ENCODE measurements around the gene FOCAD.

FOCAD gene

GRCh38 chr9:20808002-20808401 lies 123.9 kb downstream of the FOCAD start:
- DNase-seq: no peak

GRCh38 chr9:20811872-20812271 lies 127.8 kb downstream of the FOCAD start:
- DNase-seq: peak; percentile 51

- DNase-seq: no peak
These were observed 132.1 kb downstream of the FOCAD start for GRCh38 chr9:20815923-20816703.

- DNase-seq: no peak
These were observed 139.0 kb downstream of the FOCAD start for GRCh38 chr9:20823051-20823450.

DNA sequence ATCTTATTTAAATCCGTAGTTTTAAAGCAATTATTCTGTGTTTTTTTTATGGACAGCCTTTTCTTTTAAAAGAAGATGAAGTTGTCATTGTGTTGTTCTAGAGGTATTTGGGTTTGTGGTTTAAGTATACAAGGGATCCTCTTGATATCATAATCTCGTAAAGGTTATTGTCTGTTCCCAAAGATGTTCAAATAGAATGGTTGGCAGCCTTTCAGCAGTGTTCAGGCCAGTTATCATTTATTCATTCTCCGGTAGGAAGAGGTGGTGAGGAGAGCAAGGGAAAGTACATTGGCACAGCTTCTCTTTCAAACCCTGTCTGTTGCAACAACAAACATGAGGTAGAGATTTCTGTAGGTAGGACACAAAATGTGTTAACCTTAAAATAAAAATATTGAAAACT lies 147.0 kb downstream of the FOCAD start:
- DNase-seq: no peak

GRCh38 chr9:20832775-20833174 lies 148.7 kb downstream of the FOCAD start:
- DNase-seq: no peak

DNA sequence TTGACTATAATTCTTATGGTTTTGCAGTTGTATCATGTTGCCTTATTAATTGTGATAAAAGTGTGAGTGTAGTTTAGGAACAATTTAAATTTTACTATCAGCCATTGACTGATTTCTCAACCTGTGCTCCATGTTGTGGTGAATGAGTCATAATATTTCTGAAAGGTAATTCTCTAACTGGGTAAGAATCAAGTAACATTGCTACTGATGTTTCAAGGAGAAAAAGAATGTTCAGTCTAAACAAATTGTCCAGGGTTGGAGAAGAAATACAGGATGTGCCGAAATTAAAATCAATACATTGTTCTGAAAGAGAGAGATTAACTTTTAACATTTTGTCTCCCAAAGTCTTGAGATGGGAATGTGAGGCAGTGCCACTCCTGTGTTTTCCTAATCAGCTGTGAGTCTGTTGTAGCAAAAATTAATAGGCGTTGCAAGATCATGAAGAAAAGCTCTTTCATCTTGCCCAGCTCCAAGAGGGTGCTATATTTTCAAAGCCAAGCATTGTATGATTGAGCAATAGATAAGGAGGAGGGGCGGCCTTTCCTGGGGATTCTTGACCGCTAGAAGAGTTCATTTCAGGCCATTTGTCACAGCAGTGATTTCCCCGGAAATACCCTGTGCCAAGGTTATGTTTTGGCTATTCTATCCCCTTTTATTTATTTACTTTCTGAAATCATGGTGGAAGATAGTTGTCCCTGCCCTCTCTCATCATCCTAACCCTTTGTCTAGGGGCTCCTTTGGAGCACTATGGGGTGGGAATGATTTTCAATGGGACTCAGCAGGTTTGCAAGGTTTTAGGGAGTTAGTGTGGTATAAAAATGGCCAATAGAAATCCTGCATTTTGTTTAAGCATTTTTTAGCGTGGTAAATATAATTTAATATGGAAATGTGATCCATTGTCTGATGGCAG lies 151.6 kb downstream of the FOCAD start:
- peak; percentile 27 for DNase-seq

GRCh38 chr9:20837166-20837565 lies 153.1 kb downstream of the FOCAD start:
- no peak for DNase-seq

DNA sequence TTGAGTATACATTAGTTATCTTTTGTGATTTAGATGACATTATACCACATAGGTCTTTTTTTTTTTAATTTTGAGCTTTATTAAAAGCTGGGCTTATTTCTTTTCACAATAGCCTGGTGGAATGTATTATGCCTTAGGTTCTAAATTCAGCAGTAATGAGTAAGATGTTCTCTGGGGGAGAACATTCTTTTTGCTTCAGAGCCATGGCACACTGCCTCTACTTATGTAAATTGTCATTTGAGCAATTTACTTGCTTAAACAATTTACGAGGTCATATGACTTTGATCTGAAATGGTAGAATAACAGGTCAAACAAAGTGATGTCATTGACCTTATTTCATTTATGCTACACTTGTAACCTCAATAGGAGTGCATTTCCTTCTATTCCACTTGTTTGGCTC lies 154.2 kb downstream of the FOCAD start:
- peak; percentile 18 for DNase-seq

DNA sequence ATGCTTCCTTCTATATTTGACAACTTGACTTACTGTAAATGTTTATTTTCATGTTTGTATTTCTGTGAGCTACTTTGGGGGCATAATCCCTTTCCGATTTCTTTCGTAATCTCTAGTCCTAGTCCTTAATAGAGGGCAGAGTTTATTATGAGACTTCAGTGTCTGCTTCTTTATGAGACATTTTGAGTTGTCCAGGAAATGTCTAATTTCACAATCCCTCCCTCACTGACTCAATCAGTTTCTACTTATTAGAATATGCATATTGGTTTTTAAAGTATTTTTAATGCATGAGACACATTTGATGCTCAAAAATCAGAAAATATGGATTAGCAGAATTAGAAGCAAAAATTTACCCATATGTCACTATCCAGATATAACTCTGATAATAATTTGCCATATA lies 160.9 kb downstream of the FOCAD start:
- DNase-seq: peak; percentile 50

GRCh38 chr9:20848490-20848889 lies 164.4 kb downstream of the FOCAD start:
- peak; percentile 57 for DNase-seq

DNA sequence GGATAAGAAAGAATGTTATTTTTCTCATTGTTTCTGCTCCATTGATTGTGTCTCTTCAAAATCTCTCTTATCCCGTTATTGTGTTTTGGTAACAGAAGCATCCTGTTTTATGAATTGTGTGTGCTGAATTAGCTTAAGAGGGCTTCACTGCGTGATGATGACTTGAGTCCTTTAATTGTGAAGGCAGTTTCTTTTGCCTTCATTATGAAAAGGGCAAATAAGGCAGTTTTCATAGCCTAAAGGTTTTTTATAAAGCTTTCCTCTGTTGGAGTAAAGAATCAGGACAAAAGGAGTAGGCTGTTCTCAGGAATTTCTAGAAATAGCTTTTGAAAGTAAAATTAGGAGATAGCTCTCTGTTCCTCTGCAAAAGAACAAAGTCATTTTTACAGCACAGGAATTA lies 169.8 kb downstream of the FOCAD start:
- DNase-seq: no peak

DNA sequence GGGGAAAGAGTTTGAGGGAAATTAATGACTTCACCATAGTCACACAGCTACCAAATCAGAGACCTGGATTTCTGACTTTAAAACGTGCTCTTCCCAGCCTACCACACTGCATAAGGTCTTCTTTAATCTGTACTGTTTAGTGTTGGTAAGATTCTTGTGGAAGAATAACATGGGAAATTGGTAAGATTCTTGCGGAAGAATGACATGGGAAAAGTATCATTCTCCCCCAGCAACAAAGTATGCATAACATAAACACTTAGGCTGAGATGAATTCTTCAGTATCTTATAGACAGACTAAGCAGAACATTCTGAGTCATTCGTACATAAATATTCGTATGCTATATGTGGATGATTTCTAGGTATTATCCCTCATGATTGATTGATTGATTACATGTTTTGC lies 170.4 kb downstream of the FOCAD start:
- DNase-seq: peak; percentile 72

DNA sequence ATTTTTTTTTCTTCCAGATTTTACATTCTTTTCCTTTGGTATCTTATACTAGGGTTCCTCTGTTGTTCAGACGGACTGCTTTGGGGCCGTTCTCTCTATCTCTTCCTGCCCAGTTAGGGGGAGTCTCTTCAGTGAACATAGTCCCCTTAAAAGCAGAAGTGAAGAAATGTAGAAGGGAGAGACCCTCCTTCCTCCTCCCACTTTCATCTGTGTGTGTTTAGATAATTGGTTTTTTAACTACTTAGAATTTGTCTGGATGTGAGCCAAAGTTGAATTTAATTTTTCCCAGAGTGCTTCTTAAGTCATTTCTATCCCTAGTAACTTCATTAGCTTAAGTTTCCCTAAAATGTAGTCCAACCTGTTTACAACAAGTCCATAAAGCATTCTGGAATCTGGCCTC lies 179.9 kb downstream of the FOCAD start:
- no peak for DNase-seq

- no peak for DNase-seq
These were observed 181.3 kb downstream of the FOCAD start for GRCh38 chr9:20865347-20865746.

DNA sequence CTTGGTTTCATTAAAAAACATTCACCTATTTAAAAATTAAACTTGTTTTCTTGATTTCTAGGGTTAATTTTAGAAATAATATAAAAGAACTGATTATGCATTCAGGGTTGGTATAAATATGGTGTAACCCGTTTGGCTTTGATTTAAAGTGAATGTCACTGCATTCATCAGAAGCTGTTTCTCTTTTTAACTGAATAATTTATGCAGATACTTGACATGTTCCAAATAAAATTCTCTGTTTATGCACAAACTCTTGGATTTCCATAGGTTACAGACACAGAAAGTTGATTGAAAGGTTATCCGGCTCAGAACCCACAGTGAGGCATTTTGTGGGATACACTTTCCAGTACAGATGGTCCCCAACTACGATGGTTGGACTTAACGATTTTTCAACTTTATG lies 186.1 kb downstream of the FOCAD start:
- DNase-seq: no peak

DNA sequence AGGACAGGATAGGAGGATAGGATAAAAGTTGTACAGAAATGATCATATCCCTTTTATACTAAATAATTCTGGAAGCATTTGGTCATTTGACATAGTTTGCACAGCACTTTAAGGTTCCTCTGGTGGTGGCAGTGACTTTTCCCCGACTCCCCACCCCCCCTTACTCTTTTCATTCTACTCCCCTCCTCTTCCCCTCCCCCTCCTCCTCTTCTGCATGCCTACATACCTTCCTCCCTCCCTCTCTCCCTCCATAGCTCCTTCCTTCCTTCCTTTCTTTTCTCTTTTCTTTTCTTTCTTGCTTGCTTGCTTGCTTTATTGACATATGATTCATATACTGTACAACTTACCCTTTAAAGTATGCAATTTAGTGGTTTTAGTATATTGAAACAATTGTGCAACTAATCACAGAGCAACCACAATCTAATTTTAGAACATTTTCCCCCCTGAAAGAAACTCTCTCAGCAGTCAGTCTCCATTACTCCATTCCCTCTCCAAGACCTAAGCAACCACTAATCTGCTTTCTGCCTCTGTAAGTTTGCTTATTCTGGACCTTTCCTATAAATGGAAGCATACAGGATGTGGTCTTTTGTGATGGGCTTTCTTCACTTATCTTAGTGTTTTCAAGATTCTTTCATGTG lies 188.4 kb downstream of the FOCAD start:
- peak; percentile 84 for DNase-seq

DNA sequence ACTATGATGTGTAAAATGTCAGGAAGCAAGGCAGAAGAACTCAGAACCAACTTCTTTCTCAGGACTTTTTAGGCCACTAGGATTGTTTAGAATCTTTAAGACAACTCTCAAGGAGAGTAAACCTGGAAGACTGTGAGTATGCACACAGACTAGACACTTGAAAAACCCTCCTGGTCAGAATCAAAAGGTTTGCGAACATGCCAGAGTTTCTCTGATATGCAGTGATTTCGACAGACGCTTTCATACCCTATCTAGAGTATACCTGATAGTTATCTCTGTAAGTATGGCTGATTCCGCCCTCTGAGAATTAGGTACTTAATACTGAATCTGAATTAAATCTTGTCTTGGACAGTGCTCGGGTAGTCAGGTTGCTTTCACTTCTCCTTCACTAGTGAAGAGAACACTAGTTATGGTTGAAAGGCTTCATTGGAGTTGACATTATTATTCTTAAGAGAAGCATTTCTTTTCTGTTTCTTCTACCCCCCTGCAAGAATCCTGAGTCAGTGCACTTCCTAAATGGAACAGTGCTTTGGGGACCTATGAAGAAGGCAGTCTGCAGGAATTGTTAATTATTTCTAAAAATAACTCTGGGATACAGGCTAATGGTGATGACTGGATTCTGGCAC lies 189.3 kb downstream of the FOCAD start:
- DNase-seq: peak; percentile 17

DNA sequence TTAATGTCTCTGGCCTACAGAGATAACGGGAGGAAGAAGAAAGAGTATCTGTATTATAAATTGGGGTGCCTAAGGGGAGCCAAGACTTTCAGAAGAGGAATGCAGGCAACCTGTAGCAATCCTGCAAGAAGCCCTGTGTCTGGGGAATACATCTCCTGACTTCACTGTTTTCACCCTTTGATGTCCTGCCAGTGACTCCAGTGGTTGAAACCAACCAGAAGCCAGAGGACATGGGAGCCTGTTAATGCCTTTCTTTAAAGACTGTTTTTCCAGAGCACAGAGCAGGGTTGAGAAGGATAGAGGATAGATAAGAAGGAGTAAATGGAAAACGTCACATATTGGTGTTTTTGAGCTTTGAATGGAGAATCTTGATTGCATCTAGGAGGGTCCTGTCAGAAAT lies 196.2 kb downstream of the FOCAD start:
- no peak for DNase-seq

DNA sequence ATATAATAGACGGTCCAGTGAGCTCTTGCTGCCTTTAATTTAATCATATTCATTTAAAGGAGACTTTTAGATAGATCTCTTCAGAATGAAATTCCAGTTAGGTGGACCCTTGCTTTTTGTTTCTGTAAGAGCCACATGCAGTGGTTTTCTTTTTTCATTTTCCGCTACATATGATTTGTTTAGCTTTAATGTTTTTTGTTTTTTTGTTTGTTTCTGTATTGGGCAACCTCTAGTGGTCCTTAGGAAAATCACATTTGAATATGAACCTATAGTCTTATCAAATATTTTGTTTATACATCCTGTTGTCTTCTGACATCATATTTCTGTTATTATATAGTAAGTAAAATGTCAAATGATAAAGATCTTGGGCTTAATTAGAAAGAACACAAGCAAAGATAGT lies 196.6 kb downstream of the FOCAD start:
- DNase-seq: no peak

DNA sequence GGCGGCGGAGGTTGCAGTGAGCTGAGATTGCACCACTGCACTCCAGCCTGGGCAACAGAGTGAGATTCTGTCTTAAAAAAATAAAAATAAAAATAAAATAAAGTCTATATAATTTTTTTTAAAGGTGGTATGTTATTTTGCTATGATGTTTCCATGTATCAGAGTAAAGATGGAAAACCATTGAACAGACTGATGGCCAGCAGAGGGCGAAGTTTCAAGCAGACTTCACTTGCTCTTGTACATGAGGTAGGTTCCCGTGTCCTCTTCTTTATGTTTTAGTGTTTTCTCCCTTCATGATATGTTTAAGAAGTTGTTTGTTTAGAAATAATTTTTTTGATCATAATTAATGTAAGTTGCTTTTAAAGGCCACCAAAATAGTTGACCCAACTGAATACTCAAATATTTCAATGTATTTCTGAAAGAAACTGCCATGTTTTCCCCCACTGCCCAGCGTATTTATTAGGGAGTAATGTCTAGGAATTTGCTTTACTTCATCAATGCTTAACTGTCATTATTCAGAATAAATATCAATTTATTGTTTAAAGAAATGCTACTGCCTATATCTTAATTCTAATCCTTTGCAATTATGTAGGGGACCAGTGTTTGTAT lies 201.0 kb downstream of the FOCAD start:
- peak; percentile 62 for DNase-seq

DNA sequence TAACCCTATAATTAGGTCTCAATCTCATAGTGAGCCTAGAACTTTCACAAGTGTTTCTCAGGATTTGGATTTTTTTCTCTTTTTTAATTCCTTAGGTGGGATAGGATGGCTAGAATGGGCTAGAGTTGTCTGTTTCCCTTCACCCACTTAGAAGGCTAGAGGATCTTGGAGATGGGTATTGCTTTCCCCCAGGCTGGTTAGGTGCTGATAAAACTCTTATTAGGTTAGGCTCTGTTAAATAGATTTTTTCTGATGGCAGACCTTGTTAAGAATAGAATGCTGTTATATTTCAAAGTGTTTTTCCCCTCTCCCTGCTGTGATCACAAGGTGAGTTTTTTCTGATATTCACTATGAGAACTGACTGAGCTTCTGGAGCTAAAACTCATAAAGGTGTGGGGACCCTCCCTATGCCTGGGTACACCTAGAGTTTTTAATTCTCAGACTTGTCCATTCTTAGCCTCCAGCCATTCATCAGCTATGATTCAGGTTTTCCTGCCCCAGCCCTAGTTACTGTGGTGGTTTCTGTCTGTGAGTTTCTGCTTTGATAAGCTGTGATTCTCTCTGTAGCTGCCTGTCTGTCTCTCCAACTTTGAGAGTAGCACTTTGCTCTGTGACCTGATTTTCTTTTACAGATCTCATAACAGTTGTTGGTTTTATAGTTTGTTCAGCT lies 215.0 kb downstream of the FOCAD start:
- no peak for DNase-seq
